MM.1S (cell line): ENCODE measurements around the gene TMEM259.

Experiments
- DNase-seq: peaks from one replicate; pipeline ENCODE4 v3.0.0-alpha.2; 2015
- H2AFZ ChIP-seq: fragments of 300-600 bp; sonication (generic); 2 replicates; pipeline ENCODE4 v1.6.0; 2016; ENCODE audit warnings: antibody characterized with exemption, low read length
- H3F3A ChIP-seq: fragments of 300-600 bp; sonication (generic); 2 replicates; pipeline ENCODE4 v1.6.1; 2016; ENCODE audit warnings: mild to moderate bottlenecking, antibody characterized with exemption, low read length, moderate library complexity, mixed read lengths; ENCODE audit not compliant: insufficient read depth
- H3K27ac ChIP-seq: fragments of 300-600 bp; sonication (generic); 2 replicates; pipeline ENCODE4 v1.5.1; 2016; ENCODE audit warnings: mild to moderate bottlenecking, low read length
- H3K27me3 ChIP-seq: fragments of 300-600 bp; sonication (generic); replicated peaks from 2 replicates; pipeline ENCODE4 v1.6.0; 2016; ENCODE audit warnings: low read length; ENCODE audit not compliant: insufficient read depth
- H3K36me3 ChIP-seq: fragments of 300-600 bp; sonication (generic); replicated peaks from 2 replicates; pipeline ENCODE4 v1.6.1; 2016; ENCODE audit warnings: mild to moderate bottlenecking, low read length, mixed read lengths; ENCODE audit not compliant: insufficient read depth
- H3K4me1 ChIP-seq: fragments of 300-600 bp; sonication (generic); 2 replicates; pipeline ENCODE4 v1.6.1; 2016; ENCODE audit warnings: low read length, mixed read lengths
- H3K4me2 ChIP-seq: fragments of 300-600 bp; sonication (generic); 2 replicates; pipeline ENCODE4 v1.6.0; 2016; ENCODE audit warnings: low read depth, low read length
- H3K4me3 ChIP-seq: fragments of 300-600 bp; sonication (generic); 2 replicates; pipeline ENCODE4 v1.5.1; 2016; ENCODE audit warnings: low read length, mixed read lengths
- H3K79me2 ChIP-seq: fragments of 300-600 bp; sonication (generic); 2 replicates; pipeline ENCODE4 v1.6.1; 2016; ENCODE audit warnings: mixed run types, low read length, mixed read lengths
- H3K9ac ChIP-seq: fragments of 300-600 bp; sonication (generic); 2 replicates; pipeline ENCODE4 v1.6.1; 2016; ENCODE audit warnings: low read length, mixed read lengths
- H3K9me2 ChIP-seq: fragments of 300-600 bp; sonication (generic); replicated peaks from 2 replicates; pipeline ENCODE4 v1.6.1; 2016; ENCODE audit warnings: mild to moderate bottlenecking, low read length, mixed read lengths; ENCODE audit not compliant: insufficient read depth
- H3K9me3 ChIP-seq: fragments of 300-600 bp; sonication (generic); replicated peaks from 2 replicates; pipeline ENCODE4 v1.6.1; 2016; ENCODE audit warnings: mild to moderate bottlenecking, low read length, mixed read lengths; ENCODE audit not compliant: insufficient read depth
- H4K20me1 ChIP-seq: fragments of 300-600 bp; sonication (generic); 2 replicates; pipeline ENCODE4 v1.6.1; 2016; ENCODE audit warnings: mild to moderate bottlenecking, low read length, moderate library complexity, mixed read lengths; ENCODE audit not compliant: insufficient read depth
- EZH2 ChIP-seq: fragments of 300-600 bp; sonication (generic); optimal IDR thresholded peaks from 2 replicates; pipeline ENCODE3; 2017; ENCODE audit warnings: low read depth, mild to moderate bottlenecking, antibody characterized with exemption, low read length, mixed read lengths
- EZH2phosphoT487 ChIP-seq: fragments of 300-600 bp; sonication (generic); IDR thresholded peaks from 2 replicates; pipeline ENCODE4 v1.6.1; 2018; ENCODE audit warnings: antibody characterized with exemption, low read length
- TF ChIP-seq, protein P1 (sequence below): fragments of 300-600 bp; sonication (generic); IDR thresholded peaks from 2 replicates; pipeline ENCODE4 v1.5.1; 2016; ENCODE audit warnings: antibody characterized with exemption, low read length, mixed read lengths

The TMEM259 gene

GRCh38 chr19:1063909-1064660 is 43.2 kb upstream of the TMEM259 start:
- Histone ChIP-seq H3K9me2 (no peaks in the 10 kb centered on the region), H3K9me3 (no peaks in the 10 kb centered on the region), H3K9ac (no peak overlapping the region), H2AFZ (no peak overlapping the region), H3F3A (peaks cover 51% of the 10 kb centered on the region), H3K36me3 (no peaks in the 10 kb centered on the region), H3K4me3 (no peak overlapping the region), H3K4me1 (peaks cover 17% of the 10 kb centered on the region; the same call in 1 of the 2 replicates), H4K20me1 (no peaks in the 10 kb centered on the region), H3K79me2 (peaks cover 25% of the 10 kb centered on the region), H3K27me3 (no peaks in the 10 kb centered on the region), H3K27ac (no peak overlapping the region), H3K4me2 (peak overlapping the region; percentile 46; the same call in 1 of the 2 replicates)
- TF ChIP-seq EZH2phosphoT487: no peak
- TF ChIP-seq, protein P1, sequence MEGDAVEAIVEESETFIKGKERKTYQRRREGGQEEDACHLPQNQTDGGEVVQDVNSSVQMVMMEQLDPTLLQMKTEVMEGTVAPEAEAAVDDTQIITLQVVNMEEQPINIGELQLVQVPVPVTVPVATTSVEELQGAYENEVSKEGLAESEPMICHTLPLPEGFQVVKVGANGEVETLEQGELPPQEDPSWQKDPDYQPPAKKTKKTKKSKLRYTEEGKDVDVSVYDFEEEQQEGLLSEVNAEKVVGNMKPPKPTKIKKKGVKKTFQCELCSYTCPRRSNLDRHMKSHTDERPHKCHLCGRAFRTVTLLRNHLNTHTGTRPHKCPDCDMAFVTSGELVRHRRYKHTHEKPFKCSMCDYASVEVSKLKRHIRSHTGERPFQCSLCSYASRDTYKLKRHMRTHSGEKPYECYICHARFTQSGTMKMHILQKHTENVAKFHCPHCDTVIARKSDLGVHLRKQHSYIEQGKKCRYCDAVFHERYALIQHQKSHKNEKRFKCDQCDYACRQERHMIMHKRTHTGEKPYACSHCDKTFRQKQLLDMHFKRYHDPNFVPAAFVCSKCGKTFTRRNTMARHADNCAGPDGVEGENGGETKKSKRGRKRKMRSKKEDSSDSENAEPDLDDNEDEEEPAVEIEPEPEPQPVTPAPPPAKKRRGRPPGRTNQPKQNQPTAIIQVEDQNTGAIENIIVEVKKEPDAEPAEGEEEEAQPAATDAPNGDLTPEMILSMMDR: no peak
- no peak for TF ChIP-seq EZH2
- no peak for DNase-seq

- H3K4me1 ChIP-seq: peaks cover 17% of the 10 kb centered on the region; the same call in 1 of the 2 replicates
- no peak overlapping the region for H3K4me2 ChIP-seq
- H4K20me1 ChIP-seq: no peaks in the 10 kb centered on the region
- no peak overlapping the region for H3K9ac ChIP-seq
- H3K27me3 ChIP-seq: no peaks in the 10 kb centered on the region
- DNase-seq: peak; percentile 73
- H2AFZ ChIP-seq: no peak overlapping the region
- H3K79me2 ChIP-seq: peaks cover 17% of the 10 kb centered on the region
- H3K9me3 ChIP-seq: no peaks in the 10 kb centered on the region
- H3K4me3 ChIP-seq: no peak overlapping the region
- TF ChIP-seq, protein P1: no peak
- TF ChIP-seq EZH2 (no peak), EZH2phosphoT487 (no peak)
- H3F3A ChIP-seq: peaks cover 43% of the 10 kb centered on the region
- no peaks in the 10 kb centered on the region for H3K9me2 ChIP-seq
- no peaks in the 10 kb centered on the region for H3K36me3 ChIP-seq
- H3K27ac ChIP-seq: no peak overlapping the region
Observed at GRCh38 chr19:1063030-1063908, 42.3 kb upstream of the TMEM259 start.

DNA sequence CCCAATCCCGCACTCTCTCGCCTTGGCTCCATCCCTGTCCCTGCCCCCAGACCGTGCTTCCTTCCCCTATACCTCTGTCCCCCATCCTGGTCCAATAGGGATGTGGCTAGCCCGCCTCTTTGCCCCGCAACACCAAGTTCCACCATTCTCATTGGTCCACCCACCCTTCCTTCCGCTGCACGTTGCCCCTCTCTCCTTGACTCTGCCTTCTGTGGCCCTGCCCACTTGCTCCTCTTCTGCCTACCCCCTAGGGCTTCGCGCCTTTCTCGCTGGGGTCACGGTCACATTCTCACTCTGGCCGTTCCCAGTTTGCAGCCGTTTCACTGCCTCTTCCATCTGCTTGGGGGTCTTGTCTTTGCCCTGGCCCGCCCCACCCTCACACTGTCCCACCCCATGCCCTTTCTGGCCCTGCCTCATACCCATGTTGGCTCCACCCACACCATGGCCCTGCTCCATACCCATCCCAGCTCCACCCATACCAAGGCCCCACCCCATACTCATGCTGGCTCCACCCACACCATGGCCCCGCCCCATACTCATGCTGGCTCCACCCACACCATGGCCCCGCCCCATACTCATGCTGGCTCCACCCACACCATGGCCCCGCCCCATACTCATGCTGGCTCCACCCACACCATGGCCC is 41.6 kb upstream of the TMEM259 start:
- H3K9me3 ChIP-seq: no peaks in the 10 kb centered on the region
- DNase-seq: no peak
- no peaks in the 10 kb centered on the region for H4K20me1 ChIP-seq
- no peak overlapping the region for H3K27ac ChIP-seq
- no peaks in the 10 kb centered on the region for H3K36me3 ChIP-seq
- H3K9ac ChIP-seq: no peak overlapping the region
- H3K27me3 ChIP-seq: no peaks in the 10 kb centered on the region
- H3K4me3 ChIP-seq: no peak overlapping the region
- peaks cover 17% of the 10 kb centered on the region; the same call in 1 of the 2 replicates for H3K4me1 ChIP-seq
- peaks cover 35% of the 10 kb centered on the region for H3F3A ChIP-seq
- H3K9me2 ChIP-seq: no peaks in the 10 kb centered on the region
- H2AFZ ChIP-seq: no peak overlapping the region
- no peak overlapping the region for H3K4me2 ChIP-seq
- peaks cover 10% of the 10 kb centered on the region for H3K79me2 ChIP-seq
- TF ChIP-seq, protein P1: no peak
- TF ChIP-seq EZH2phosphoT487 (no peak), EZH2 (no peak)
